Testis (tissue), 2 donors: Measurements from ENCODE around the gene DHX16.

Experiments
- CTCF ChIP-seq, 3 experiments: fragments of 450-650 bp in 2 of 3; fragments of 200-600 bp in 1 of 3; sonication (generic) in 1 of 3; IDR thresholded peaks; one replicate each; pipeline ENCODE4 v1.5.1; 2016 to 2019; ENCODE audit warnings: antibody characterized with exemption in 3 of 3, mild to moderate bottlenecking in 2 of 3, moderate library complexity in 1 of 3
- POLR2A ChIP-seq: fragments of 450-650 bp; IDR thresholded peaks from one replicate; pipeline ENCODE4 v1.6.1; 2017; ENCODE audit warnings: antibody characterized with exemption, mild to moderate bottlenecking, moderate library complexity

GRCh38 chr6:30651143-30651542, 21.7 kb downstream of the DHX16 start:
- TF ChIP-seq CTCF (IDR thresholded peaks at IDR 0.05), result no peak
- no peak for TF ChIP-seq POLR2A
